WTC11 (cell line): ENCODE data around the gene ARID4B. TPM values are rescaled to one million over a fixed set of nuclear protein-coding genes. Genes with fewer than 3 reads are reported as not detected.

Source experiments
- ARID4B ChIP-seq: sonication (generic); formaldehyde crosslinking; IDR thresholded peaks from 2 replicates; pipeline ENCODE4 v1.8.0; 2023; ENCODE audit warnings: missing genetic modification reagents, mild to moderate bottlenecking, borderline replicate concordance
- ATF1 ChIP-seq: sonication (generic); formaldehyde crosslinking; IDR thresholded peaks from 2 replicates; pipeline ENCODE4 v1.8.1; 2023; ENCODE audit warnings: mild to moderate bottlenecking, moderate library complexity, missing genetic modification reagents
- CDX4 ChIP-seq: fragments of 250-450 bp; sonication (Bioruptor Pico); IDR thresholded peaks from 2 replicates; pipeline ENCODE4 v1.9.0; 2021; ENCODE audit warnings: moderate library complexity, mild to moderate bottlenecking, inconsistent platforms, borderline replicate concordance
- EMX1 ChIP-seq: fragments of 250-450 bp; sonication (Bioruptor Pico); IDR thresholded peaks from 2 replicates; pipeline ENCODE4 v1.8.0; 2021; ENCODE audit warnings: mild to moderate bottlenecking
- FOXJ3 ChIP-seq: sonication (generic); formaldehyde crosslinking; IDR thresholded peaks from 2 replicates; pipeline ENCODE4 v1.9.0; 2021; ENCODE audit warnings: missing genetic modification reagents, mild to moderate bottlenecking, borderline replicate concordance
- FOXP1 ChIP-seq: sonication (generic); formaldehyde crosslinking; IDR thresholded peaks from 2 replicates; pipeline ENCODE4 v1.8.0; 2022; ENCODE audit warnings: missing genetic modification reagents, mild to moderate bottlenecking, moderate library complexity, borderline replicate concordance
- MAX ChIP-seq: sonication (generic); formaldehyde crosslinking; IDR thresholded peaks from 2 replicates; pipeline ENCODE4 v1.8.0; 2022; ENCODE audit warnings: mild to moderate bottlenecking, missing genetic modification reagents
- OVOL2 ChIP-seq: fragments of 250-450 bp; sonication (Bioruptor Pico); IDR thresholded peaks from 2 replicates; pipeline ENCODE4 v1.9.0; 2021; ENCODE audit warnings: mild to moderate bottlenecking, borderline replicate concordance
- TEAD4 ChIP-seq: sonication (generic); formaldehyde crosslinking; IDR thresholded peaks from 2 replicates; pipeline ENCODE4 v1.8.0; 2022; ENCODE audit warnings: mild to moderate bottlenecking, missing genetic modification reagents
- USF2 ChIP-seq: sonication (generic); formaldehyde crosslinking; IDR thresholded peaks from 2 replicates; pipeline ENCODE4 v1.8.1; 2023; ENCODE audit warnings: mild to moderate bottlenecking, missing genetic modification reagents, moderate library complexity
- ZBTB21 ChIP-seq: sonication (generic); formaldehyde crosslinking; IDR thresholded peaks from 2 replicates; pipeline ENCODE4 v1.8.1; 2023; ENCODE audit warnings: mild to moderate bottlenecking, missing genetic modification reagents, borderline replicate concordance
- ZBTB43 ChIP-seq: sonication (generic); formaldehyde crosslinking; IDR thresholded peaks from 2 replicates; pipeline ENCODE4 v1.8.1; 2023; ENCODE audit warnings: mild to moderate bottlenecking, missing genetic modification reagents
- ZNF416 ChIP-seq: fragments of 250-450 bp; sonication (Bioruptor Pico); IDR thresholded peaks from 2 replicates; pipeline ENCODE4 v1.9.0; 2021; ENCODE audit warnings: mild to moderate bottlenecking, inconsistent platforms
- total RNA-seq: library from RNA; stranded (reverse); gene quantifications from 3 replicates; pipeline ENCODE4 v1.2.3, GENCODE V29; 2021
- TF ChIP-seq, protein P1 (sequence below): fragments of 250-450 bp; sonication (Bioruptor Pico); conservative IDR thresholded peaks from 2 replicates; pipeline ENCODE4 v1.9.0; 2021; ENCODE audit warnings: mild to moderate bottlenecking
- TF ChIP-seq, protein P2 (sequence below): sonication (generic); formaldehyde crosslinking; IDR thresholded peaks from 2 replicates; pipeline ENCODE4 v1.8.0; 2022; ENCODE audit warnings: mild to moderate bottlenecking, missing genetic modification reagents
- TF ChIP-seq, protein P3 (sequence below): sonication (generic); formaldehyde crosslinking; IDR thresholded peaks from 2 replicates; pipeline ENCODE4 v1.8.1; 2023; ENCODE audit warnings: mild to moderate bottlenecking, missing genetic modification reagents, borderline replicate concordance

ARID4B gene
- total RNA-seq, 1 experiment from 2014 or later = 35.7 TPM

- TF ChIP-seq ARID4B (CRISPR knock-in tag) (no peak; the same call in 1 of the 2 replicates), CDX4 (CRISPR knock-in tag) (no peak), FOXP1 (CRISPR knock-in tag) (no peak; the same call in 1 of the 2 replicates), EMX1 (CRISPR knock-in tag) (no peak), ATF1 (CRISPR knock-in tag) (no peak), ZNF416 (CRISPR knock-in tag) (no peak), FOXJ3 (no peak), ZBTB43 (CRISPR knock-in tag) (no peak), OVOL2 (no peak), TEAD4 (CRISPR knock-in tag) (no peak), ZBTB21 (CRISPR knock-in tag) (no peak; the same call in 1 of the 2 replicates), MAX (CRISPR knock-in tag) (peak; percentile 79), USF2 (peak; percentile 87)
- TF ChIP-seq, protein P1, sequence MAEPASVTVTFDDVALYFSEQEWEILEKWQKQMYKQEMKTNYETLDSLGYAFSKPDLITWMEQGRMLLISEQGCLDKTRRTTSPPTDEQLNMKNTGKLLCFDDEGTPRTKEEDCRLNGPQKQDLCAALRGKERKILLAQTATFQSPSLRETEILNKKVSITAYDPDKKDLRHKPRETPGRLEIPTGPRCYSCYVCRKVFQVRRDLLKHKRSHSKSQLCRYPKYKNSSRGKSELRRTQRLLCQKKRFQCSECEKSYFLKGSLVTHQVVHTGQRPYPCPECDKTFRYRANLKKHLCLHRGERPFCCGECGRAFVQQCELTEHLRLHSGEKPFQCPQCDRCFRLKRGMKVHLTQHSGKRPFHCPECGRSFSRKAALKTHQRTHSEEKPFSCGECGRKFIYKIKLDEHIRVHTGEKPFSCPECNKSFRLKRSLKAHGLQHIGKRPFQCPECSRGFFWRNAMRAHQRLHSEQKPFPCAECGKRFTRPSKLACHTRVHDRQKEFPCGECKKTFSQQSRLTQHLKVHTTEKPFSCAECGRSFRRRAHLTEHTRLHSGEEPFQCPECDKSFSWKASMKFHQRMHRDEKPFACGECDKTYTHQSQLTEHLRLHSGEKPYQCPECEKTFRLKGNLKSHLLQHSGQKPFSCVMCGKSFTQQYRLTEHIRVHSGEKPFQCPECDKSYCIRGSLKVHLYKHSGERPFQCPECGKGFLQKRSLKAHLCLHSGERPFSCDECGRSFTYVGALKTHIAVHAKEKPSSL (CRISPR knock-in tag) = no peak
- TF ChIP-seq, protein P2, sequence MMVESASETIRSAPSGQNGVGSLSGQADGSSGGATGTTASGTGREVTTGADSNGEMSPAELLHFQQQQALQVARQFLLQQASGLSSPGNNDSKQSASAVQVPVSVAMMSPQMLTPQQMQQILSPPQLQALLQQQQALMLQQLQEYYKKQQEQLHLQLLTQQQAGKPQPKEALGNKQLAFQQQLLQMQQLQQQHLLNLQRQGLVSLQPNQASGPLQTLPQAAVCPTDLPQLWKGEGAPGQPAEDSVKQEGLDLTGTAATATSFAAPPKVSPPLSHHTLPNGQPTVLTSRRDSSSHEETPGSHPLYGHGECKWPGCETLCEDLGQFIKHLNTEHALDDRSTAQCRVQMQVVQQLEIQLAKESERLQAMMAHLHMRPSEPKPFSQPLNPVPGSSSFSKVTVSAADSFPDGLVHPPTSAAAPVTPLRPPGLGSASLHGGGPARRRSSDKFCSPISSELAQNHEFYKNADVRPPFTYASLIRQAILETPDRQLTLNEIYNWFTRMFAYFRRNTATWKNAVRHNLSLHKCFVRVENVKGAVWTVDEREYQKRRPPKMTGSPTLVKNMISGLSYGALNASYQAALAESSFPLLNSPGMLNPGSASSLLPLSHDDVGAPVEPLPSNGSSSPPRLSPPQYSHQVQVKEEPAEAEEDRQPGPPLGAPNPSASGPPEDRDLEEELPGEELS (CRISPR knock-in tag) = peak; percentile 58; the same call in 1 of the 2 replicates
- TF ChIP-seq, protein P3, sequence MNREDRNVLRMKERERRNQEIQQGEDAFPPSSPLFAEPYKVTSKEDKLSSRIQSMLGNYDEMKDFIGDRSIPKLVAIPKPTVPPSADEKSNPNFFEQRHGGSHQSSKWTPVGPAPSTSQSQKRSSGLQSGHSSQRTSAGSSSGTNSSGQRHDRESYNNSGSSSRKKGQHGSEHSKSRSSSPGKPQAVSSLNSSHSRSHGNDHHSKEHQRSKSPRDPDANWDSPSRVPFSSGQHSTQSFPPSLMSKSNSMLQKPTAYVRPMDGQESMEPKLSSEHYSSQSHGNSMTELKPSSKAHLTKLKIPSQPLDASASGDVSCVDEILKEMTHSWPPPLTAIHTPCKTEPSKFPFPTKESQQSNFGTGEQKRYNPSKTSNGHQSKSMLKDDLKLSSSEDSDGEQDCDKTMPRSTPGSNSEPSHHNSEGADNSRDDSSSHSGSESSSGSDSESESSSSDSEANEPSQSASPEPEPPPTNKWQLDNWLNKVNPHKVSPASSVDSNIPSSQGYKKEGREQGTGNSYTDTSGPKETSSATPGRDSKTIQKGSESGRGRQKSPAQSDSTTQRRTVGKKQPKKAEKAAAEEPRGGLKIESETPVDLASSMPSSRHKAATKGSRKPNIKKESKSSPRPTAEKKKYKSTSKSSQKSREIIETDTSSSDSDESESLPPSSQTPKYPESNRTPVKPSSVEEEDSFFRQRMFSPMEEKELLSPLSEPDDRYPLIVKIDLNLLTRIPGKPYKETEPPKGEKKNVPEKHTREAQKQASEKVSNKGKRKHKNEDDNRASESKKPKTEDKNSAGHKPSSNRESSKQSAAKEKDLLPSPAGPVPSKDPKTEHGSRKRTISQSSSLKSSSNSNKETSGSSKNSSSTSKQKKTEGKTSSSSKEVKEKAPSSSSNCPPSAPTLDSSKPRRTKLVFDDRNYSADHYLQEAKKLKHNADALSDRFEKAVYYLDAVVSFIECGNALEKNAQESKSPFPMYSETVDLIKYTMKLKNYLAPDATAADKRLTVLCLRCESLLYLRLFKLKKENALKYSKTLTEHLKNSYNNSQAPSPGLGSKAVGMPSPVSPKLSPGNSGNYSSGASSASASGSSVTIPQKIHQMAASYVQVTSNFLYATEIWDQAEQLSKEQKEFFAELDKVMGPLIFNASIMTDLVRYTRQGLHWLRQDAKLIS (CRISPR knock-in tag) = no peak
Measured at GRCh38 chr1:235367000-235367908, 39.3 kb upstream of the ARID4B start, which contains the start of gene TBCE (continued).
